NCI-H82 (cell line): ENCODE data around the gene AXL.

Experiments
- DNase-seq: peaks from one replicate; lab custom pipeline; 2025; lab: John Stamatoyannopoulos, UW

Gene AXL

DNA sequence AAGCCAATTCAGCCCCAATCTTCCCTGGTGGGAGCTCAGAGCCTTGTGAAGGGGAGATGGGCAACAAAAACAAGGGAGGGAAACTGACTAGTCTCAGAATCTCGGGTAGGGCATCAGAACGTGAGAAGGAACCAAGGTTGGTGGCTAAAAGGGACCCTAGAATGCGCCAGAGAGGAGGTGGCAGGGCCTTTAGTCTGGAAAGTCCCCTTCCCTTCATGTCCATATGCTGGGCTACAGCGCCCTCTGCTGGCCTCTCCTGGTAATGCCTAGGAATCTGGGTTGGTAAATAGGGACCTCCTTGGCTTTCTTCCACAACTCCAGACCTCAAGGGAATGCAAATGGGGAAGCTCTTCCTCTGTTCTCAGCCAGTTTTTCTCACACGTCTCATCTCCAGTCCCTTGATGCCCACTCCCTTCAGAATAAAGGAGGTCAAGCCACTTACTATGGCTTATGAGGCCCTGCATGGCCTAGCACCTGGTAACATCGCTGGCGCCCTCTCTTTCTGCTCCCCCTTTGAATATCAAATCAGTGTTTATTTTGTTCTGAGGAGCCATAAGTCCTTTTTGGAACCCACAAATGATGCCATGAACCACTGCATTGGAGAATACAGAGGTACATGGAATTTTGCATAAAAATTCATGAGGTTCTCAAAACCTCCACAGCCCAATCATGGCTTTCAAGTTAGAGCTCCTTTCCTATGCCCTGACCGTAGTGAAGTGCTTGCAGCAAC, 89.6 kb downstream of the AXL start:
- DNase-seq: peak; percentile 94

DNA sequence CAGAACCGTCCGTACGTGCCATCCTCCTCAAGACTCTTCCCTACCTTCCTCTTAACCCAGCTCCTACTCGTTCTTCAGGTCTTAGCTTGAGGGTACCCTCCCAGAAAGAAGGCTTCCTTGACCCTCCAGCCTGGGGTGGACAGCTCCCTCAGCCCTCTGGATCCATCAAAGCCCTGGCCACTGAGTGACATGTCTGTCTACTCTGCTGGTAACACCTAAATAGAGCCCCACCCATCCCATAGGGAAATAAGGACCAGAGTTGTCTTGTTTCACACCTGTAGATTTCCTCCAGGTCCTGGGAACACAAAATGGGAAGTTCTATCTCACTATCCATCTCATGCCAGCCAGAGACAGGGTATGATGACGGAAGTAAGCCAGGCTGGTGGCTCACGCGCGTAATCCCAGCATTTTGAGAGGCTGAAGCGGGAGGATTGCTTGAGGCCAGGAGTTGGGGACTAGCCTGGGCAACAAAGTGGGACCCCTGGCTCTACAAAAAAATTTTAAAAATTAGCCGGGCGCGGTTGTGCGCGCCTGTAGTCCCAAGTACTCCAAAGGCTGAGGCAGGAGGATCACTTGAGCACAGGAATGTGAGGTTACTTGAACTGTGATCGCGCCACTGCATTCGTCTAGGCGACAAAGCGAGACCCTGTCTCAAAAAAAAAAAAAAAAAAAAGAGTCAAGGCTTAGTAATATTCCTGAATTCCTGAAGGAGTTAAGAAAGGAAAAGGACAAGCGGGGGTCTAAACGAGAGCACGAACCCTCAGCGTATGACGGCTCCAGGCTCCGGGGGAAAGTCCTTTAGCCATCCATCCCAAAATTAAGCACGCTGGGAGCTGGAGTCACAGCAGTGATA, 90.4 kb downstream of the AXL start:
- DNase-seq: no peak

- DNase-seq: peak; percentile 92
Observed at GRCh38 chr19:41310033-41310831, 91.2 kb downstream of the AXL start, which contains the start of gene CCDC97. Gene CCDC97, plus strand, starts transcription at chr19:41310172. Its CDS starts 139 bp downstream, at chr19:41310311.

DNA sequence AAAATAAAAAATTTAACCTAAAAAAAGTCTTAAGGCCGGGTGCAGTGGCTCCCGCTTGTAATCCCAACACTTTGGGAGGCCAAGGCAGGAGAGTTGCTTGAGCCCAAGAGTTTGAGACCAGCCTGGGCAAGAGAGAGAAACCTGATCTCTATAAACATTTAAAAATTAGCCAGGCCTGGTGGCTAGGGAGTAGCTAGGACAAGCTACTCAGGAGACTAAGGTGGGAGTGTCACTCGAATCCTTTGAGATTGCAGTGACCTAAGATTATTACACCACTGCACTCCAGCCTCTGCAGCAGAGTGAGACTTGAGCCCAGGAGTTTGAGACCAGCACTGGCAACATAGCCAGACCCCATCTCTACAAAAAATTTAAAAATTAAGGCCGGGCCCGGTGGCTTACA, 92.0 kb downstream of the AXL start:
- no peak for DNase-seq
